ENCODE results near the gene LILRB3.
"Not testable (repeated sequence)": the region's sequence is repeated elsewhere in the genome, so short reads cannot be mapped to it uniquely, and the experiment has no call there.

The LILRB3 gene

DNA sequence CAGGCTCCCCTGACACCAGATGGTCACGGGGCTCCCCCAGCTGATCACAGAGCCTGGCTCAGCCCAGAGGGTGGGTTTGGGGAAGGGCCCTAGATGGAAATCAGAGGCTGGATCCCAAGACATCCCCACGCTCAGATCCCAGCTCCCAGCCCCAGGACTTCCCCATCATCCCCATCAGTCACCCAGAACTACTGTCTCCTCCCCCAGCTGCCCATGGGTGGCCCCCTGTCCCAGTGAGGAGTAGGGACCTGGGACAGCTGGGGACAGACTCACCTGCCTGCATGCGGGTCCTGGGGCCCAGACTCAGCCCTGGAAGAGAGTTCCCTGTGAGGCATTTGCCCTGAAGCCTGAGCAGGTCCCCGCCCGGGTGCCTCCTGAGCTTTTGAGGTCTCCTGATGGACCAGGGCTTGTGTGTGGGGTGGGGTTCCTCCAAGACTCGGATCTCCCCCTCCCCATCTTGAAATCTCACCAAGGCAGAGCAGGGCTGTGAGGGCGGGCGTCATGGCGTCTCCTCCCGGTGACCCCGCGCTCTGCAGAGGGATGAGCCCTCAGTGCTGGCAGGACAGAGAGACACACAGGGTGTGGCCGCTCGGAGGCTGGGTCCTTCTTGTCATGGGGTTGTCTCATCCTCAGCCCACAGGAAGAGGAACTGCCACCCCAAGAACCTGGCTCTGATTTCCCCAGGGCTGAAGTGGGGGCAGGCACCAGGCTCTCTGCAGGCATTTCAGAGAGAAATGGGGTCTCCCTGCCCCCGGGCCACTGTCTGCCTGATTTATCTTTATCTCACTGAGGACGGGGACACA is at the start of gene LILRB3:
TSS of gene LILRB3 (minus strand) at position 534 of the 803 bp plus-strand sequence. CDS start at position 503, 31 bp downstream.
- DNase-seq (ENCODE audit: low read depth): not testable (repeated sequence)

DNA sequence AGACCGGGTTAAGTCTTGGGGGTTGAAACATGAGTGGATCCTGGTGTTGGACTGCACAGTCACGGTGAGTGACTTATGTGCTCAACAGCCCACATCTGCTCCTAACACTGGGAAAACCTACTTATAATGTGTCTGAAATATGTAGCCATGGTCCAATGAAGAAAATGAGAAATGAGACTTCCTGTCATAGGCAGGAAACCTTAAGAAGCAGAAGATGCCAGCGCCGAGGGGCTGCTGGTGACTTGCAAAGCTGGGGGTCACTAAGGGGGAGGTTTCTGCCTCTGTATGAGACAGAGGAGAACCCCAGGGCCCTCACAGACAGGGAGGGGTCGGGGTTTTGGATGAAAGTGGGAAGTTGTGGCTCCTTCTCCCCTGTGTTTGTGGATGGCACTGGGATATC is 49.4 kb upstream of the LILRB3 start:
- DNase-seq (ENCODE audit: low read depth): not testable (repeated sequence)

DNA sequence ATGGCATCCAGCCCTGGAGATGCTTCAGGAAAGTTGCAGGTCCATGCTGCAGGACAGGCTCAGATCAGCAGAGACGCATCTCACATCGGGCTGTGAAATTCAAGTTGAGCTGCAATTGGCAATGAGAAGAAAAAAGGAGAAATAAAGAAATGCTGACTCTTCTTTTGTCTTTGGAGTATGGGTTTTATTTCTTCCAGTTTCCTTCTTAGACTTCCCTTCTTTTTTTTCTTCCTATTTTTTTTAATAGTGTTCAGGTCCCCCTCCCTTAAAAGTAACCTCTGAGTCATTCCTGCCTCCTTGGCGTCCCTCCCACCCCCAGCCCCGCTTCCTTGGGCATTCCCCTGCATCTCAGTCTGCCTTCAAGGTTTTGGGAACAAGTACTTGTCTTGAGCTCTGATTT is 48.8 kb upstream of the LILRB3 start:
- DNase-seq (ENCODE audit: low read depth): not testable (repeated sequence)

DNA sequence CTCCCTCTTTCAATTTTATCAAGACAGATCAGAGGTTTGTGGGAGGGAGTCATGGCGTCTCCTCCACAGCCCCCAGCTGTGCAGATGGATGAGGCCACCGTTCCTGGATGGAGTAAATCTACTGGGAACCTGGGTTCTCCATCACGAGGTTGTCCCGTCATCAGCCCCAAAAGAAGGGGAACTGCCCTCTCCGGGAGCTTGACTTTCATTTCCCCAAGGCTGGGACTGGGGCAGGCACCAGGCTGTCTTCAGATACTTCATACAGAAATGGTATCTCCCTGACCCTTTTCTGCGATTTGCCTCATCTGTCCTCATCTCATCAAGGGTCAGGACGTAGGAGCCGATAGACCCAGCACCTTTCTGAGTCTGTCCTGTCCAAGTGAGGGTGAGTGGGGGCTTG is 48.3 kb upstream of the LILRB3 start:
- no peak for DNase-seq (ENCODE audit: low read depth)

DNA sequence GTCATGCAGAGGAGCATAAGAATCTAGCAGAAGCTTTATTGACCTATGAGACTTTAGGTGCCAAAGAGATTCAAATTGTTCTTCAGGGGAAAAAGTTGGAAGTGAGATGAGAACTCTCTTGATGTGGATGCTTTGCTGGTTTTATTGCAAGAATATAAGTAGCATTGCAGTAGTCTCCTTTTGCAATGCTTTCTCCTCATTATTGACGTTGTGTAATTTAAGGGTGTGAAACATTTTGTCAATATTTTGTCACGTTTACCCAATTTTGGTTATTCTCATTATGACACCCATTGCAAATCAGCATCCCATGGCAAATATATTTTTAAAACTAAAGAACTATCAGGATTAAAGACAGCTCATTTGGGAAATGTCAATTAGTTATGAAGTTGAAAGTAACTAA is 46.1 kb upstream of the LILRB3 start:
- no peak for DNase-seq (ENCODE audit: low read depth)

DNA sequence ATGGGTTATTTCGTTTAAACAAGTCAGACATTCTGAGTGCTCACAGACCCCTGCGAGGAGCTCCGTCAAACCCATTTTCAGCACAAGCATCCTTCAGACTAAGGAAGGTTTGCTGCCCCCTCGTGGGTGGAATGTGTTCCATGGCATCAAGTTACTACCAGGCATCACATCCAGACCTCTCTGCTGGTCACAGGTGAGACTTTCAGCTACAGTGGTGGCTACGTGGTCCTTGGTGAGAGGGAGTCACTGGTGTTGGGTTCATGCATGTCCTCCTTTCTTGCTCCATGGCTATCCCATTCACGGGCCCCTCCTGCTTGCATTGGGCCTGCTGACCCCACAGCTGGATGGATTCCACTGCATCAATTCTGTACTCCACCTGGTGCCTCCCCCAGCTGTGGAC is 43.3 kb upstream of the LILRB3 start:
- DNase-seq (ENCODE audit: low read depth): peak; percentile 43

DNA sequence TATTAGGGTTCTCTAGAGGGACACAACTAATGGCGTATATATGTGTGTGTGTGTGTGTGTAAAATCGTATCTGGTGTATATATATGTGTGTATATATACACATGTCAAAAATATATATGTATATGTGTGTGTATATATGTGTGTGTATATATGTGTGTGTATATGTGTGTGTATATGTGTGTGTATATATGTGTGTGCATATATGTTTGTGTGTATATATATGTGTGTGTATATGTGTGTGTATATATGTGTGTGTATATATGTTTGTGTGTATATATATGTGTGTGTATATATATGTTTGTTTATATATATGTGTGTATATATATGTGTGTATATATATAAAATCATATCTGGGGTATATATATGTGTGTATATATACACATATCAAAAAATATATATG is 39.7 kb upstream of the LILRB3 start:
- DNase-seq (ENCODE audit: low read depth): no peak

DNA sequence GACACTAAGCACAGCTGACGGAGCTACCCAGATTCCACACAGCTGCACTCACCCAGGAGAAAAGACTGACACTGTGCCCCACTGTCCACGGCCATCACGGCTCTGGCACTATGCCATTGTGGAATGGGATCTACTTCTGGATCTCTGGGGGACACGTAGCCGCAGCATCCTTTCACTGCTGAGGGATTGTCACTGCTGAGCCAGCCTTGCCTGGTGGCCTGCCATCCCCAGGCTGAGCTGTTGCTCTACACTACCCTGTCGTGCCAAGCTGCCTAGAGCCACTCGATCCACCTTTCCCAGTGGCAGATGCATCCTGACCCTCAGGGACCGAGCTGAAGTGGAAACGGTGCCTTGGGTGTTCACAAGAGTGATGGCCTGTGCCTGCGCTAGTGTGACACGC is 39.3 kb upstream of the LILRB3 start:
- DNase-seq (ENCODE audit: low read depth): no peak

DNA sequence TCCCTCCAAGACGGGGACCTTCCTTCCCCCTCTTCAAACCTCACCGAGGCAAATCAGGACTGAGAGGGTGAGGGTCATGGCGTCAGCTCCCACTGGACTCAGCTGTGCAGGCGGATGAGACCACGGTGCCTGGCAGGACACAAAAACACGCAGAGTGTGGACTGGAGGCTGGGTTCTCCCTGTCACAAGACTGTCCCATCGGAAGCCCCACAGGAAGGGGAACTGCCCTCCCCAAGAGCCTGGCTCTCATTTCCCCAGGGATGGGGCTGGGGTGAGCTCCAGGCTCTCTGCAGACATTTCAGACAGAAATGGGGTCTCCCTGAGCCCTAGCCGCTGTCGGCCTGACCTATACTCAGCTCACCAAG is 34.3 kb upstream of the LILRB3 start, which contains the start of gene LILRB5:
TSS of gene LILRB5 (minus strand) at position 158 of the 365 bp plus-strand sequence. CDS start at position 78, 80 bp downstream.
- no peak for DNase-seq (ENCODE audit: low read depth)

DNA sequence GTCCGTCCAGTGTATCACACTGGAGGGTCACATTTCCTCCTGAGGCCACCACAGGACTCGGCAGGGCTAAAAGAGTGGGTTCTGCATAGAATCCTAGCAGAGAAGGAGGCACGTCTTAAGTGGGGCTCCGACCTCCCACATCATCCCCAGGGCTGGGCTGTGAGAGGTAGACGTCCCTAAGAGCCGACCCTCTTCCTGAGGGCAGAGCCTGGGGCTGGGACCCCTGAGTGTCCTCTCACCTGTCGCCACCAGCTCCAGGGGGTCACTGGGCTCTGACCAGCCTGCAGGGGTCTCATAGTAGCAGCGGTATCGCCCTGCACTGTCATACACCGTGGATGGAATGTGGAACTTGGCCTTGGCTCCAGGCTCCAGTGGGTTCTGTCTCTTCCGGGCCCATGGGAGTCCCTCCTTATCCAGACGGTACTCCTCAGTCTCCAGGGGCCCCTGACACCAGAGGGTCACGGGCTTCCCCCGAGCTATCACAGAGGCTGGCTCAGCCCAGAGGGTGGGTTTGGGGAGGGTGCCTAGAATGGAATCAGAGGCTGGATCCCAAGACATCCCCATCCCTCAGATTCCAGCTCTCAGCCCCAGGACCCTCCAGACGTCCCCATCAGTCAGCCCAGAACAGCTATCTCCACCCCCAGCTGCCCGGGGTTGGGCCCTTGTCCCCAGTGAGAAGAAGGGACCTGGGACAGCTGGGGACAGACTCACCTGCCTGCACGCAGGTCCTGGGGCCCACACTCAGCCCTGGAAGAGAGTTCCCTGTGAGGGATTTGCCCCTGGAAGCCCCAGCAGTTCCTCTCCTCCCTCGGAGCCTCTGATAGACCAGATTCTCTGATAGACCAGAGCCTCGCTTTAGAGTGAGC is 33.7 kb upstream of the LILRB3 start:
- DNase-seq (ENCODE audit: low read depth): no peak

DNA sequence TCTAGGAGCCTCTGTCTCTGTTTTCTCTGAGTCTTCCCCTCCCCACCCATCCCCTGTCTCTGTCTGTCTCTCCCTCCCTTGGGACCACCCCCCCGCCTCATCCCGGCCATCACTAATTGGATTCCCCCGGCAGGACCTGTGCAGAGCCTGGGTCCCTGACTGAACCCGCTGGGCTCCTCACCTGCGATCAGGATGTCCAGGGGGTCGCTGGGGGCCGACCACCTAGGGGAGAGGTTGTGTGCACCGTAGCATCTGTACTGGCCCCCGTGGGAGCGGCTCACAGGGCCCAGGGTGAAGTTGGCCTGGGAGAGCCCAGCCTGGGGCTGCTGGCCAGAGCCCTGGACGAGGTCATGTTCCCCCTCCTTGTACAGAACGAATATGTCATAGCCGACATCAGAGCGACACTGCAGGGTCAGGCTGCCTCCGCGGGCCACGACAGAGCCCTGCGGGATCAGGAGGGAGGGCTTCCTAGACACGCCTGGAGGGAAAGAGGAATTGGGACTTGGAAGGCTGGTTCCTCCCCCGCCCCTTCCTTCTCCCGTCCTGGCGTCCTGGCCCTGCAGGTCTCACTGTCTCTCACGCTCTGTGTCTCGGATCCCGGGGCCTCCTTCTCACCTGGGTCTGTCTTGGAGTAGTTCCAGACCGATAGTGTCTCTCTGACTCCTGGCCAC is 32.4 kb upstream of the LILRB3 start:
- no peak for DNase-seq (ENCODE audit: low read depth)

DNA sequence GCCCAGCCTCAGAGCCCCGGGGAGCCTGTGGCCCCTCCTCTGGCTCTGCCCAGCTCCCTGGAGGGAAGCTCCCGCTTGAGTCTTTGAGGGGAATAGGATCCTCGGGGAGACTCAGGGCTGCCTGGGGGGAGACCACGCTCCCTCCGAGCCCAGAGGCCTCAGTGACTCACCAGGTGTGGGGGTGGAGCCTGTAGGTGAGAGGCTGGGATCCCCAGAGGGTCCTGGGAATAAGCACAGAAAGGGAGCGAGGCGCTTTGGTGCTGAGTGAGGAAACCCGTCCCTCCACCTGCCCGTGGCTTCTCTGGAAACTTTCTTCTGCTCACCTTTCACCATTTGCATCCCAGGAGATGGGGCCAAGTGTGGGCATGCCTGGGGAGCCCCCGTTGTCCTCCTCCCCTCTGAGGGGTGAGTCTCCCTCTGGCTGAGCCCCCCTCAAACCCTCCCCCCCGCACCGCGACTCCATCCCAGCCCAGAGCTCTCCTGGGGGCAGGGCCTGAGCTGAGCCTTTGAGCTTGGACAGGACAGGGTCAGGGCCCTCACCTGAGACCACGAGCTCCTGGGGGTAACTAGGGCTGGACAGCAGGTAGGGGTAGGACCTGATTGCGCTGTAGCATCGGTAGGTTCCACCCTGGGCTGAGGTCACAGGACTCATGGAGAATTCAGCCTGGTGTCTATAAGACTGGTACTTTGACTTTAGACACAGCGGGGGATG is 31.5 kb upstream of the LILRB3 start:
- DNase-seq (ENCODE audit: low read depth): no peak

DNA sequence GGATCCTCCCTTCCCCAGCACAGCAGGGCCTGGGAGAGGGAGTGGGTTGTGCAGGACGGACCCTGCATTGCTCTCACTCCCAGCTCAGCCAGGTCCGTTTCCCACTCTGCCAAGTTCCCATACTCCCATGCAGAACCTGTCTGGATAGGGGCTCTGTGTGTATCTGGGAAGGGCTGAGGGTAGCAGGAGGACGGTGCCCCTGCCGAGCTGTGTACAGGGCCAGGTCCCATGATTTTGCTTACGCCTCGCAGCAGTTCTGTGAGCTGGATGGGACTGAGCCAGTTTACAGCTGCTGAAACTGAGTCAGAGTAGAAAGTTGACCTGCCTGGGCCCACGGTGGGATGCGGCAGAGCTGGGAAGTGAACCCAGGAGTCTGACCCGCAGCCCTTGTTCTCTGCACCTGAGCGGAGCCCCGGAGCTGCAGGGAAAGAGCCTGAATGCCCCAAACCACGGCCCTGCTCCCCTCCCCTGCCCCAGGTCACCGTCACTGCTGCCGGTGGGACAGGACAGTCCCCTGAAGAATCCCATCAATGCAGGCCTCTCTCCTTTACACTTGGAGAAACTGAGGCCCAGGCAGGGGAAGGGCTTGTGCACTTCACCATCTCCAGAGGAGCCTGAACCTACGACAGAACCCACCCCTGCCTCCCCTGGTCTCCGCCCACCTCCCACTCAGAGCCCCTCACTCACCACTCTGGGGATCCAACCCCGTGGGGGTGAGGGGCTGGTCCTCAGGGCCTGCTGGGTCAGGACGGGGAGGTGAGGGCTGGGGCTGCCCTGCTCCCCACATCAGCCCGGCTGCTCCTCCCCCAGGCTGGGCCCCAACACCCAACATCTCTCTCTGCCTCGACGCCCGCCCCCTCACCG is 30.8 kb upstream of the LILRB3 start:
- DNase-seq (ENCODE audit: low read depth): no peak

DNA sequence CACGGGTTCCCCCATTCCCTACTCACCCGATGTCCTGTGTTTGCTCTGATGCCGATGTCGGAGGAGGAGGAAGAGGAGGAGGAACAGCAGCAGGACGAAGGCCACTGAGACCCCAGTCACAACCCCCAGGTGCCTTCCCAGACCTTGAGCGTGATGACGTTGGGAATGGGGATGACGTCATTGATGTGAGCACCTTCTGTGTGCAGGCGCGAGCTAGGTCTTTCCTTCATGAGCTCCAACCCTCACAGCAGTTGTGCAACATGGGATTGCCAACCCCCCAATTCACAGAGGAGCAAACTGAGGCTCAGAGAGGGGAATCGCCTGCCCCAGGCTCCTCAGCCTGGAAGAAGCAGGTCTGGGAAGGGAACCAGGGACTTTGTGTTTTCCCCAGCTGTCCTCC is 30.0 kb upstream of the LILRB3 start:
- no peak for DNase-seq (ENCODE audit: low read depth)

DNA sequence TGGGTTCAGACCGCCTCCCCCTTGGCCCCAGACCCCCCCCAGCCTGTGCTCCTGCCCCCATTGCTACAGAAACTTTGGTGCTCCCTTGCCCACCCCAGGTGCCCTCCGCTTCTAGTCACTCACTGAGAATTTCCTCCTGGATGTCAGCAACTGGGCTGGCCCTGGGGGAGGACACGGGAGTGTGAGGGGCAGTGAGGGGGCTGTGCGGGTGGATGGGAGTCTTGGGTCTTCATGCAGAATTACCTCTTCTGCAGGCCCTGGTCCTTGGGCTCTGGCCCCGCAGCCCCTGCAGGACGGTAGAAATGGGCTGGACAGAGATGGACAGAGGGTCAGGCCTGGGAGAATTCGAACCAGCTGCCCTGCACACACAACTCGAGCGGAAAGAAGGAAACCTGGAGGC is 29.4 kb upstream of the LILRB3 start:
- no peak for DNase-seq (ENCODE audit: low read depth)

DNA sequence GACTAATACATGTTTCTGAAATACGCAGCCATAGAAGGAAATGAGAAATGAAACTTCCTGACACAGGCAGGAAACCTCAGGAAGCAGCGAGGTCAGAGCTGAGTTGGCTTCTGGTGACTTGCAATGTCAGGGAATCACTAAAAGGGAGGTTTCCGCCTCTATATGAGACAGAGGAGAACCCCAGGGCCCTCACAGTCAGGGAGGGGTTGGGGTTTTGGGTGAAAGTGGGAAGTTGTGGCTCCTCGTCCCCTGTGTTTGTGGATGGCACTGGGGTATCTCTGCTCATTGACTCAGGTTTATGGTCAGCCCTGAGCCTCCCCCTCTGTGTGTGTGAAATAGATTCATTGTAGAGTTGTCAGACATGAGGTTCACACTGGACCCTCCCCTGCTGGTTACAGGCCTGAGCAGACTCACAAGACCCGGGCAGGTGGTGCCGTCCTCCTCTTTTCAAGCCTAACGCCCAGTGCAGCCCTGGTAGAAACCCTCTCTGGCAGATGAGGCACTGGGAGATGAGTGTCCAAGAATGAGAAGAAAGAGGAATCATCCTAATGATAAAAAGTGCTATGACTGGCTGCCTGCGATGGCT is 25.3 kb upstream of the LILRB3 start:
- DNase-seq (ENCODE audit: low read depth): no peak

DNA sequence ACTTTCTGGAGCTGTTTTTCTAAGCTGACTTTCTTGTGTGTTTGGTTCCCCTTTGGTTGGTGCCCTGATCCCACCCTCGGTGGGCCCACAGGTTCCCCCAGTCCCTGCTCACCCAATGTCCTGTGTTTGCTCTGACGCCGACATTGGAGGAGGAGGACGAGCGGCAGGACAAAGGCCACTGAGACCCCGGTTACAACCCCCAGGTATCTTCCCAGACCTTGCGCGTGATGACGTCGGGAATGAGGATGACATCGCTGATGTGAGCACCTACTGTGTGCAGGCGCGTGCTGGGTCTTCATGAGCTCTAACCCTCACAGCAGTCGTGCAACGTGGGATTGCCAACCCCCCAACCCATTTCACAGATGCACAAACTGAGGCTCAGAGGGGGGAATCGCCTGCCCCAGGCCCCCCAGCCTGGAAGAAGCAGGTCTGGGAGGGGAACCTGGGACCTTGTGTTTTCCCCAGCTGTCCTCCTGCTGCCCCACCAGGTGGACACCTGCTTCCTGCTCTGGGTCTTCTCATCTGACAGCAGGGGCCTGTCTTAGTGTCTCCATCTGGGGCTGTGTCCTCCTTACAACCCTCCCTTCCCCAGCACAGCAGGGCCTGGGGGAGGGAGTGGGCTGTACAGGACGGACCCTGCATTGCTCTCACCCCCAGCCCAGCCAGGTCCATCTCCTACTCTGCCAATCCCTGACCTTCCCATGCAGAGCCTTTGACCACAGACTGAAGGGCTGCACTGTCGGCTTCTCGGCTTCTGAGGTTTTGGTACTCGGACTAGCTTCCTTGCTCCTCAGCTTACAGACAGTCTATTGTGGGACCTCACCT is 24.5 kb upstream of the LILRB3 start:
- no peak for DNase-seq (ENCODE audit: low read depth)

DNA sequence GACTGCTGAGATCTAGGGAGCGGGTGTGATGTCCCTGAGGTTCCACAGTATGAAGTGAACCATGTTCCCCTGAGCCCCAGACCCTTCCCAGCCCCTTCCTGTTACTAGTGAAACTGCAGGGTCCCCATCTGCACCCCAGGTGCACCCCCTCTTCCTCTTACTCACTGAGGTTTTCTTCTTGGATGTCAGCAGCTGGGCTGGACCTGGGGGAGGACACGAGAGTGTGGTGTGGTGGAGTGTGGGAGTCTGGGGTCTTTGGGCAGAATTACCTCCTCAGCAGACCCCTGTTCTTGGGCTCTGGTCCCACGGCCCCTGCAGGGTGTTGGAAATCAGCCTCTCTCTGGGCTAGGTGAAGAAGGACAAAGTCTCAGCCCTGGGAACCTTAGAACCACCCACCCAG is 23.1 kb upstream of the LILRB3 start:
- no peak for DNase-seq (ENCODE audit: low read depth)

DNA sequence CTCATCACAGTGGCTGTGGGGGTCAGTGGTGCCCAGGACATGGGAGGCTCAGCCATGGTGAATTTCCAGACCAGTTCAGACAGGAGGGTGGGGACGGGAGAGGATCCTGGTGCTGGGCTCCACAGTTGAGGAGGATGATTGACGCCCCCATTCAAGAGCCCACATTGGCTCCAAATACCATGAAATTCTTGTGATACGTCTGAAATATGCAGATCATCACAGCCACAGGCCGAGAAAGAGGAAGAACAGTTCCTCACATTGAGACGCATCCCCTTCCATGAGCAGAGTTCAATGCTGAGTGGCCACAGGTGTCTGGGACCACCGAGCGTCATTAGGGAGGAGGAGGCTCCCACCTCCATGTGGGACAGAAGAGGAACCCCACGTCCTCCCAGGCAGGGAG is 21.0 kb upstream of the LILRB3 start:
- DNase-seq (ENCODE audit: low read depth): not testable (repeated sequence)

DNA sequence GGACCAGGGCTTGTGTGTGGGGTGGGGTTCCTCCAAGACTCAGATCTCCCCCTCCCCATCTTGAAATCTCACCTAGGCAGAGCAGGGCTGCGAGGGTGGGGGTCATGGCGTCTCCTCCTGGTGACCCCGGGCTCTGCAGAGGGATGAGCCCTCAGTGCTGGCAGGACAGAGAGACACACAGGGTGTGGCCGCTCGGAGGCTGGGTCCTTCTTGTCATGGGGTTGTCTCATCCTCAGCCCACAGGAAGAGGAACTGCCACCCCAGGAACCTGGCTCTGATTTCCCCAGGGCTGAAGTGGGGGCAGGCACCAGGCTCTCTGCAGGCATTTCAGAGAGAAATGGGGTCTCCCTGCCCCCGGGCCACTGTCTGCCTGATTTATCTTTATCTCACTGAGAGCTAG is 19.8 kb upstream of the LILRB3 start, which contains the start of gene LILRA6:
TSS of gene LILRA6 (minus strand) at position 145 of the 400 bp plus-strand sequence.
- not testable (repeated sequence) for DNase-seq (ENCODE audit: low read depth)
